Endothelial cell of umbilical vein (primary cell): Measurements from ENCODE around the gene LRRC14B. TPM values are rescaled to one million over a fixed set of nuclear protein-coding genes. Genes with fewer than 3 reads are reported as not detected.
"Not testable (repeated sequence)": the region's sequence is repeated elsewhere in the genome, so short reads cannot be mapped to it uniquely, and the experiment has no call there.

Experiments used
- BruUV-seq: library from RNA; stranded (reverse); fragments of 400-500 nt; replicated peaks from 2 replicates; lab custom pipeline; 2021; lab: Mats Ljungman, UMichigan
- CTCF ChIA-PET: fragments of 300-600, 350-600 bp; sonication (Branson Sonifier 250); formaldehyde crosslinking; loops from one replicate; lab custom pipeline; 2021; ENCODE audit warnings: antibody characterized with exemption, inconsistent platforms; lab: Charles Lee
- POLR2A ChIA-PET: fragments of 300-600, 350-600 bp; sonication (Branson Sonifier 250); formaldehyde crosslinking; loops from one replicate; lab custom pipeline; 2021; ENCODE audit warnings: antibody characterized with exemption, inconsistent platforms; lab: Charles Lee
- DNase-seq: peaks from one replicate; pipeline ENCODE4 v3.0.0-alpha.2; 2011; ENCODE audit warnings: low read depth, low spot score
- FAIRE-seq: peaks from 2 replicates; lab custom pipeline; 2011; peaks lifted over from hg19 to GRCh38; lab: Jason Lieb, UNC
- H2AFZ ChIP-seq: 2 replicates; pipeline ENCODE4 v1.6.0; 2012; ENCODE audit warnings: low read depth, low read length, control low read depth, inconsistent platforms
- H3K27ac ChIP-seq: 2 replicates; pipeline ENCODE4 v1.5.1; 2011; ENCODE audit warnings: low read depth, mild to moderate bottlenecking, control low read depth, low read length, moderate library complexity; ENCODE audit not compliant: insufficient read depth
- H3K27me3 ChIP-seq, 2 experiments: 2 replicates each; pipeline versions ENCODE4 v1.6.0 to v1.6.1; 2011; ENCODE audit warnings: low read length in 2 of 2, mixed read lengths in 1 of 2; ENCODE audit not compliant: control insufficient read depth in 2 of 2, insufficient read depth in 2 of 2
- H3K36me3 ChIP-seq, 2 experiments: 2 replicates in 1 of 2; 3 replicates in 1 of 2; pipeline ENCODE4 v1.5.1; 2011; ENCODE audit warnings: low read length in 2 of 2, mild to moderate bottlenecking in 1 of 2, moderate library complexity in 1 of 2; ENCODE audit not compliant: control insufficient read depth in 2 of 2, insufficient read depth in 2 of 2; ENCODE audit errors: extremely low read depth in 1 of 2
- H3K4me1 ChIP-seq: 3 replicates; pipeline ENCODE4 v1.5.1; 2011; ENCODE audit warnings: mild to moderate bottlenecking, low read length; ENCODE audit not compliant: control insufficient read depth, insufficient read depth; ENCODE audit errors: extremely low read depth
- H3K4me2 ChIP-seq: 2 replicates; pipeline ENCODE4 v1.6.1; 2011; ENCODE audit warnings: low read length, control low read depth, mixed read lengths; ENCODE audit not compliant: insufficient read depth
- H3K4me3 ChIP-seq, 3 experiments: fragments of 200-600 bp in 1 of 3; sonication (generic), shearing (Covaris generic) in 1 of 3; replicated peaks in 1 of 3; 2 replicates each; pipeline ENCODE4 v1.5.1; 2011 to 2016; ENCODE audit warnings: control low read depth in 3 of 3, low read length in 3 of 3, mild to moderate bottlenecking in 2 of 3, inconsistent platforms in 1 of 3, low read depth in 1 of 3, moderate library complexity in 1 of 3; ENCODE audit not compliant: insufficient read depth in 1 of 3
- H3K79me2 ChIP-seq: 2 replicates; pipeline ENCODE4 v1.6.0; 2012; ENCODE audit warnings: low read length, inconsistent platforms; ENCODE audit not compliant: control insufficient read depth, insufficient read depth
- H3K9ac ChIP-seq: replicated peaks from 2 replicates; pipeline ENCODE3; 2011; ENCODE audit warnings: low read length, control low read depth; ENCODE audit not compliant: insufficient read depth; ENCODE audit errors: extremely low read depth
- H3K9me1 ChIP-seq: replicated peaks from 3 replicates; pipeline ENCODE4 v1.6.0; 2011; ENCODE audit warnings: mild to moderate bottlenecking, low read length; ENCODE audit not compliant: control insufficient read depth, insufficient read depth; ENCODE audit errors: extremely low read depth
- H3K9me3 ChIP-seq: replicated peaks from 2 replicates; pipeline ENCODE4 v1.5.1; 2012; ENCODE audit warnings: low read length, inconsistent platforms; ENCODE audit not compliant: control insufficient read depth, insufficient read depth
- H4K20me1 ChIP-seq: replicated peaks from 2 replicates; pipeline ENCODE3; 2011; ENCODE audit warnings: mild to moderate bottlenecking, low read length; ENCODE audit not compliant: control insufficient read depth, insufficient read depth; ENCODE audit errors: extremely low read depth
- JUN ChIP-seq: IDR thresholded peaks from 2 replicates; pipeline ENCODE4 v1.6.1; 2011; ENCODE audit warnings: borderline replicate concordance, low read depth; ENCODE audit not compliant: insufficient read length, insufficient read depth
- POLR2AphosphoS5 ChIP-seq: IDR thresholded peaks from 2 replicates; pipeline ENCODE4 v1.6.1; 2012; ENCODE audit warnings: low read depth, mild to moderate bottlenecking, control low read depth, low read length, moderate library complexity; ENCODE audit not compliant: insufficient read depth
- dilution Hi-C: fragments of 300-500 bp; cut with MboI; formaldehyde crosslinking; loops from one replicate; pipeline ENCODE4 v1.15.0; 2019; ENCODE audit warnings: low sequenced_read_pairs; ENCODE audit not compliant: extremely low pct_ligation_motif_present
- intact Hi-C: fragments of 100-400 bp; cut with micrococcal nuclease; formaldehyde crosslinking; loops from one replicate; pipeline ENCODE4 v1.10.0; 2022
- polyA plus RNA-seq, 4 experiments: library from polyadenylated mRNA; depleted of rRNA in 3 of 4; stranded (reverse) in 3 of 4; unstranded in 1 of 4; fragments of >200 nt; gene quantifications; 2 replicates each; pipeline versions ENCODE4 v1.2.1 to v1.2.3, GENCODE V29; 2011 to 2012; ENCODE audit warnings: missing spikeins in 1 of 4
- total RNA-seq: library from RNA; stranded (reverse); gene quantifications from 2 replicates; pipeline ENCODE4 v1.2.3, GENCODE V29; 2021
- TF ChIP-seq, protein P1 (sequence below): IDR thresholded peaks from 2 replicates; pipeline ENCODE4 v1.6.1; 2011; ENCODE audit not compliant: insufficient read depth, insufficient read length

Gene LRRC14B
- total and polyA plus RNA-seq, 2 donors (not counting 3 experiments of a cell fraction or from before 2014, with no cell fraction given): not detected

DNA sequence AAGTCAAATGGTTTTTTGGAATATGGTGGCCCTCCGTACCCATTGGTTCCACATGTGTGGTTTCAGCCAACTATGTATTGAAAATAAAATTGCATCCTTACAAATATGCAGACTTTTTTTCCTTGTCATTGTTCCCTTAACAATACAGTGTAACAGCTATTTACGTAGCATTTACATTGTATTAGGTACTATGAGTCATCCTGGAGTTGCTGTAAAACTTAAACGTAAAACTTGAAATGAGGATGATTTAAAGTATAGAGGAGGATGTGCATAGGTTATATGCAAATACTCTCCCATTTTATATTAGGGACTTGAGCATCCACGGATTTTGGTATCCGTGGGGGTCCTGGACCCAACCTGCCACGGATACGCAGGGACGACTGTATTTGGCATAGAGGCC is 43.2 kb downstream of the LRRC14B start:
- Histone ChIP-seq H2AFZ (no peak overlapping the region), H3K27me3 (no peaks in the 10 kb centered on the region), H3K36me3 (peaks cover 5 to 36% of the 10 kb centered on the region in 2 experiments), H3K4me3 (no peak overlapping the region), H3K9ac (no peak overlapping the region), H4K20me1 (no peaks in the 10 kb centered on the region), H3K9me1 (no peaks in the 10 kb centered on the region), H3K4me2 (no peak overlapping the region), H3K9me3 (no peaks in the 10 kb centered on the region), H3K27ac (peak overlapping the region; percentile 18), H3K4me1 (no peaks in the 10 kb centered on the region), H3K79me2 (peaks cover 5% of the 10 kb centered on the region)
- dilution Hi-C loops (no loop called here), intact Hi-C loops (no loop called here)
- no TSS peak for BruUV-seq
- TF ChIP-seq JUN (peak; percentile 66), POLR2AphosphoS5 (no peak)
- TF ChIP-seq, protein P1, sequence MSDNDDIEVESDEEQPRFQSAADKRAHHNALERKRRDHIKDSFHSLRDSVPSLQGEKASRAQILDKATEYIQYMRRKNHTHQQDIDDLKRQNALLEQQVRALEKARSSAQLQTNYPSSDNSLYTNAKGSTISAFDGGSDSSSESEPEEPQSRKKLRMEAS: no peak
- CTCF ChIA-PET: no interaction called here
- FAIRE-seq (no peak), DNase-seq (no peak)
- POLR2A ChIA-PET: interaction anchor here (0.7 kb wide), 1 partner anchor 9 kb away, joined by 3 read pairs; no protein-coding TSS in a partner anchor

DNA sequence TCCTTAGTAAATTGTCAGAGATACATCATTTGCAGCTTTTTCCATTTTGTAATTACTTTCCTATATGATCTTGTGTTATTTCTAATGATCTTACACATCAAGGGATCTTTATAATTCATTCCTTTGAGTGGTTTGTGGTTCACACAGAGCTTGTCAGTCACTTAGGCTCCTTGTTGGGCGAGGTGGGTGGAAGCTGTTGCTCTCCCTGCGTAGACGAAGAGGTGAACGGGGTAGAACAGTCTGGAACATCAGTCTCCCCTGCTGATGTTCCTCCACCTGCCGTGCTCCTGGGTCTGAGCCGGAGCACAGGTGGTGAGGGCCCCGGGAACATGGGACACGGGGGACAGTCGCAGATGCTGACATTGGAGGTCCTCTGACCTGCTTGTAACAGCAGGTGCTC is 44.2 kb downstream of the LRRC14B start:
- H3K9me1 ChIP-seq, POLR2A ChIA-PET, dilution Hi-C loops, DNase-seq, H3K9ac ChIP-seq, intact Hi-C loops, H3K4me3 ChIP-seq, H3K27ac ChIP-seq, FAIRE-seq, H3K4me1 ChIP-seq, H3K4me2 ChIP-seq, H4K20me1 ChIP-seq, BruUV-seq, H3K27me3 ChIP-seq, H3K9me3 ChIP-seq, CTCF ChIA-PET, H2AFZ ChIP-seq, H3K79me2 ChIP-seq: not testable (repeated sequence)
- peaks cover 7 to 32% of the 10 kb centered on the region in 2 experiments for H3K36me3 ChIP-seq

DNA sequence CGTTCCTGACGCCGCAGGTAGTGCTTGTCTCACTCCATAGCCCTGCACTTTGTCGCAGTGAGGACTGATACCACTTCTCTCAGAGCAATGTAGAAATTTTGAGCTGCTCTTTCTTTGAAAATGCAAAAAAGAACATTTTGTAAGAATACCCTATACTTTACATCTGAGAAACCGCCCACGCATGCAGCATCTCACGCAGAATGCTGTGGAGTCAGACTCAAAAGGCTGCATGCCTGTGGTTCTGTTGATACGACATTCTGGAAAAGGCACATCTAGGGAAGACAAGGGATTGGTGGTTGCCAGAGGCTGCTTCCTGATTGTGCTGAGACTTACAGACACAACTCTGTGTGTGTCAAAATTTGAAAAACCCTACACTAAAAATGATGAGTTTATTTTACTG is 46.6 kb downstream of the LRRC14B start:
- H3K27me3 ChIP-seq, H3K4me2 ChIP-seq, H3K9ac ChIP-seq, dilution Hi-C loops, POLR2A ChIA-PET, DNase-seq, H3K27ac ChIP-seq, H3K79me2 ChIP-seq, H3K4me3 ChIP-seq, H3K4me1 ChIP-seq, BruUV-seq, FAIRE-seq, H4K20me1 ChIP-seq, CTCF ChIA-PET, H3K9me1 ChIP-seq, H2AFZ ChIP-seq, intact Hi-C loops, H3K9me3 ChIP-seq: not testable (repeated sequence)
- peaks cover 6 to 37% of the 10 kb centered on the region in 2 experiments for H3K36me3 ChIP-seq

DNA sequence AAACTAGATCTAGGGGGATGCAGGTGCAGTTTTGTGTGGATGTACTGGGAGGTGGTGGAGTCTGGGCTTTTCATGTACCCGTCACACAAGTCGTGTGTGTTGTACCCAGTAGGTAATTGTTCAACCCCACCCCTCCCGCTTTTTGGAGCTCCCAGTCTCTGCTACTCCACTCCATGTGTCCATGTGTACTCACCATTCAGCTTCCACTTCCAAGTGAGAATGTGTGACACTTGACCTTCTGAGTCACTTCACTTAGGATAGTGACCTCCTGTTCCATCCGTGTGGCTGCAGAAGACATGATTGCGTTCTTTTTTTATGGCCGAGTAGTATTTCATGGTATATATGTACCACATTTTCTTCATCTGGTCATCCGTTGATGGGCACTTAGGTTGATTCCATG is 49.3 kb downstream of the LRRC14B start:
- Histone ChIP-seq H3K4me1 (peaks cover 19% of the 10 kb centered on the region), H3K36me3 (peaks cover 3 to 23% of the 10 kb centered on the region in 2 experiments)
- dilution Hi-C loops, H3K9ac ChIP-seq, FAIRE-seq, H3K27me3 ChIP-seq, H3K9me3 ChIP-seq, H3K79me2 ChIP-seq, POLR2A ChIA-PET, H3K9me1 ChIP-seq, H3K27ac ChIP-seq, CTCF ChIA-PET, H3K4me2 ChIP-seq, intact Hi-C loops, BruUV-seq, DNase-seq, H3K4me3 ChIP-seq, H2AFZ ChIP-seq, H4K20me1 ChIP-seq: not testable (repeated sequence)
